ENCODE results near the gene VPS50. TPM values are rescaled to one million over a fixed set of nuclear protein-coding genes. Genes with fewer than 3 reads are reported as not detected.
"Not testable (repeated sequence)": the region's sequence is repeated elsewhere in the genome, so short reads cannot be mapped to it uniquely, and the experiment has no call there.

VPS50 gene
- total RNA-seq, 1 donor from 2014 or later, result 26.1 TPM

- FAIRE-seq (no peak), DNase-seq (ENCODE audit: low read depth) (no peak)
- no peaks in the 10 kb centered on the region for H3K27me3 ChIP-seq (ENCODE audit: control insufficient read depth, insufficient read depth, low read length)
- H3K36me3 ChIP-seq (ENCODE audit: control insufficient read depth, insufficient read depth, low read length), result no peaks in the 10 kb centered on the region
- TF ChIP-seq CTCF (IDR thresholded peaks at IDR 0.05; ENCODE audit: insufficient read depth, low read length, severe bottlenecking), result no peak
- no peak overlapping the region for H3K4me3 ChIP-seq (ENCODE audit: low read depth, low read length)
Observed at GRCh38 chr7:93337052-93337451, 104.9 kb downstream of the VPS50 start.

GRCh38 chr7:93342178-93342577 is 110.0 kb downstream of the VPS50 start:
- not testable (repeated sequence) for H3K36me3 ChIP-seq (ENCODE audit: control insufficient read depth, insufficient read depth, low read length); DNase-seq (ENCODE audit: low read depth); H3K4me3 ChIP-seq (ENCODE audit: low read depth, low read length); H3K27me3 ChIP-seq (ENCODE audit: control insufficient read depth, insufficient read depth, low read length); FAIRE-seq

- DNase-seq (ENCODE audit: low read depth) (peak; percentile 89), FAIRE-seq (no peak)
- no peak overlapping the region for H3K4me3 ChIP-seq (ENCODE audit: low read depth, low read length)
- no peaks in the 10 kb centered on the region for H3K27me3 ChIP-seq (ENCODE audit: control insufficient read depth, insufficient read depth, low read length)
- H3K36me3 ChIP-seq (ENCODE audit: control insufficient read depth, insufficient read depth, low read length), result no peaks in the 10 kb centered on the region
- no peak for TF ChIP-seq CTCF (IDR thresholded peaks at IDR 0.05; ENCODE audit: insufficient read depth, low read length, severe bottlenecking)
Observed at GRCh38 chr7:93350338-93350737, 118.2 kb downstream of the VPS50 start.

- H3K4me3 ChIP-seq (ENCODE audit: low read depth, low read length), result no peak overlapping the region
- H3K36me3 ChIP-seq (ENCODE audit: control insufficient read depth, insufficient read depth, low read length), result no peaks in the 10 kb centered on the region
- no peak for TF ChIP-seq CTCF (IDR thresholded peaks at IDR 0.05; ENCODE audit: insufficient read depth, low read length, severe bottlenecking)
- no peak for FAIRE-seq
- no peaks in the 10 kb centered on the region for H3K27me3 ChIP-seq (ENCODE audit: control insufficient read depth, insufficient read depth, low read length)
- no peak for DNase-seq (ENCODE audit: low read depth)
Observed at GRCh38 chr7:93352881-93353280, 120.7 kb downstream of the VPS50 start.

DNA sequence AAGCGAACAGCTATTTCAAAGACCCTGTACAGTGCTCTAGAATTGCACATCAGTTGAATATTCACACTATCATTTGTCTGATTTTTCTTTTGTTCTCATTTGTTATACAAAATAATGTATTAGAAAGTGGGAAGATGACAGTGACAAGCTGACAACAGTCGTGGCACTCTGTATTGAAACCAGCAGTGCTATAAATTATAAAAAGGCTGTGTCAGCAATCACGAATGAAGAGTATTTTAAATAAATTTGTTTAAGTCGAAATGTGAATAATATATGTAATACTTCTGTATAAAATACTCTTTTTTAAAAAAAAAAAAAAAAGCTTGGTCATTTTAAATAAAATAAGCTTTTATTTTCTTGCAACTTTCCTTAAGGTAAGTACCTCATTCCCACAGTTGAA is 122.6 kb downstream of the VPS50 start:
- TF ChIP-seq CTCF (IDR thresholded peaks at IDR 0.05; ENCODE audit: insufficient read depth, low read length, severe bottlenecking), result no peak
- H3K36me3 ChIP-seq (ENCODE audit: control insufficient read depth, insufficient read depth, low read length), result no peaks in the 10 kb centered on the region
- H3K4me3 ChIP-seq (ENCODE audit: low read depth, low read length), result no peak overlapping the region
- DNase-seq (ENCODE audit: low read depth), result no peak
- FAIRE-seq, result no peak
- no peaks in the 10 kb centered on the region for H3K27me3 ChIP-seq (ENCODE audit: control insufficient read depth, insufficient read depth, low read length)

GRCh38 chr7:93359520-93360198 is 127.5 kb downstream of the VPS50 start:
- Histone ChIP-seq H3K36me3 (ENCODE audit: control insufficient read depth, insufficient read depth, low read length) (no peaks in the 10 kb centered on the region), H3K27me3 (ENCODE audit: control insufficient read depth, insufficient read depth, low read length) (no peaks in the 10 kb centered on the region), H3K4me3 (ENCODE audit: low read depth, low read length) (no peak overlapping the region)
- DNase-seq (ENCODE audit: low read depth), result no peak
- no peak for FAIRE-seq
- TF ChIP-seq CTCF (IDR thresholded peaks at IDR 0.05; ENCODE audit: insufficient read depth, low read length, severe bottlenecking), result no peak
